Activated T-helper 1 cell treated with anti-CD3 and anti-CD28 coated beads, Interleukin-2, amount 50 U/mL, for 16 hours (primary cell): ENCODE measurements around the gene NPIPB8.
"Not testable (repeated sequence)": the region's sequence is repeated elsewhere in the genome, so short reads cannot be mapped to it uniquely, and the experiment has no call there.

Experiments used
- DNase-seq, 2 donors: peaks; one replicate each; pipeline ENCODE4 v3.0.0-alpha.2; 2020; ENCODE audit warnings: low read depth in 1 of 2, low spot score in 1 of 2

NPIPB8 gene

GRCh38 chr16:28623172-28623711 lies 14.6 kb upstream of the NPIPB8 start:
- peak; percentile 39 to 45 for DNase-seq

- DNase-seq, result not testable (repeated sequence)
These were observed 7.0 kb upstream of the NPIPB8 start for GRCh38 chr16:28630905-28631304.

- not testable (repeated sequence) for DNase-seq
These were observed 1.6 kb upstream of the NPIPB8 start for GRCh38 chr16:28636093-28636823.

GRCh38 chr16:28638359-28638758 lies 494 bp downstream of the NPIPB8 start:
- not testable (repeated sequence) for DNase-seq

- DNase-seq, result not testable (repeated sequence)
These were observed 2.1 kb downstream of the NPIPB8 start for GRCh38 chr16:28639959-28640358.

GRCh38 chr16:28666264-28666663 lies 28.4 kb downstream of the NPIPB8 start:
- not testable (repeated sequence) for DNase-seq

- not testable (repeated sequence) for DNase-seq
These were observed 29.6 kb downstream of the NPIPB8 start for GRCh38 chr16:28667480-28667879.

- not testable (repeated sequence) for DNase-seq
These were observed 30.3 kb downstream of the NPIPB8 start for GRCh38 chr16:28668199-28668598.

- not testable (repeated sequence) for DNase-seq
These were observed 50.6 kb downstream of the NPIPB8 start for GRCh38 chr16:28688327-28688952.

GRCh38 chr16:28689425-28689824 lies 51.6 kb downstream of the NPIPB8 start:
- DNase-seq, result not testable (repeated sequence)

GRCh38 chr16:28691722-28692121 lies 53.9 kb downstream of the NPIPB8 start:
- DNase-seq, result not testable (repeated sequence)

GRCh38 chr16:28693257-28693950 lies 55.5 kb downstream of the NPIPB8 start:
- DNase-seq, result not testable (repeated sequence)

- DNase-seq, result not testable (repeated sequence)
These were observed 61.9 kb downstream of the NPIPB8 start for GRCh38 chr16:28699792-28700191.

GRCh38 chr16:28700349-28700748 lies 62.5 kb downstream of the NPIPB8 start:
- DNase-seq, result not testable (repeated sequence)

- DNase-seq, result not testable (repeated sequence)
These were observed 63.5 kb downstream of the NPIPB8 start for GRCh38 chr16:28701384-28701783.

- not testable (repeated sequence) for DNase-seq
These were observed 66.4 kb downstream of the NPIPB8 start for GRCh38 chr16:28704246-28704645.
